Panc1 (cell line): Measurements from ENCODE around the gene CLCF1.

ENCODE experiments used
- POLR2AphosphoS5 ChIP-seq: IDR thresholded peaks from 2 replicates; pipeline ENCODE4 v1.6.1; 2012; ENCODE audit warnings: mild to moderate bottlenecking, low read depth, low read length, moderate library complexity
- TCF7L2 ChIP-seq: IDR thresholded peaks from 2 replicates; pipeline ENCODE4 v1.6.1; 2011; ENCODE audit warnings: mild to moderate bottlenecking, low read depth, low read length, inconsistent platforms
- TF ChIP-seq, protein P1 (sequence below): fragments of 450-650 bp; IDR thresholded peaks from 2 replicates; pipeline ENCODE4 v1.5.1; 2017; ENCODE audit warnings: mild to moderate bottlenecking

DNA sequence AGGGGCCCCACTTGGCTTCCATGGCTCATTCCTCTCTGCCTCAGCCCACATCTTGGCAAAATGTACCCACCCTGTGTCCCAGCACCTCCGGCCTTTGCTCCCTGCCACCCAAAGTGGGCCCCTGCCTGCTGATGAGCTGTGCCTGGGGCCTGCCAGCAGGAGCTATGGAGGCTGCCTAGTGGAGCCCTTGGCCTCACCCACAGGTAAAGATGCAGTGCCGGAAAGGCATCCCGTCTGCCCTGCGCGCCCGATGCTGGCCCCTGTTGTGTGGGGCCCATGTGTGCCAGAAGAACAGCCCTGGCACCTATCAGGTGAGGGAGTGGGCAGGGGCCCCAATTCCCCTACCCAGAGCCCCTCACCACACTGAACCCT, 31.8 kb upstream of the CLCF1 start:
- TF ChIP-seq, protein P1, sequence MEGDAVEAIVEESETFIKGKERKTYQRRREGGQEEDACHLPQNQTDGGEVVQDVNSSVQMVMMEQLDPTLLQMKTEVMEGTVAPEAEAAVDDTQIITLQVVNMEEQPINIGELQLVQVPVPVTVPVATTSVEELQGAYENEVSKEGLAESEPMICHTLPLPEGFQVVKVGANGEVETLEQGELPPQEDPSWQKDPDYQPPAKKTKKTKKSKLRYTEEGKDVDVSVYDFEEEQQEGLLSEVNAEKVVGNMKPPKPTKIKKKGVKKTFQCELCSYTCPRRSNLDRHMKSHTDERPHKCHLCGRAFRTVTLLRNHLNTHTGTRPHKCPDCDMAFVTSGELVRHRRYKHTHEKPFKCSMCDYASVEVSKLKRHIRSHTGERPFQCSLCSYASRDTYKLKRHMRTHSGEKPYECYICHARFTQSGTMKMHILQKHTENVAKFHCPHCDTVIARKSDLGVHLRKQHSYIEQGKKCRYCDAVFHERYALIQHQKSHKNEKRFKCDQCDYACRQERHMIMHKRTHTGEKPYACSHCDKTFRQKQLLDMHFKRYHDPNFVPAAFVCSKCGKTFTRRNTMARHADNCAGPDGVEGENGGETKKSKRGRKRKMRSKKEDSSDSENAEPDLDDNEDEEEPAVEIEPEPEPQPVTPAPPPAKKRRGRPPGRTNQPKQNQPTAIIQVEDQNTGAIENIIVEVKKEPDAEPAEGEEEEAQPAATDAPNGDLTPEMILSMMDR: no peak
- TF ChIP-seq POLR2AphosphoS5: no peak
- TF ChIP-seq TCF7L2: no peak
